Glomerular visceral epithelial cell (primary cell): Measurements from ENCODE around the gene DCLRE1C.
"Not testable (repeated sequence)": the region's sequence is repeated elsewhere in the genome, so short reads cannot be mapped to it uniquely, and the experiment has no call there.

Experiments
- DNase-seq: peaks from one replicate; pipeline ENCODE4 v3.0.0-alpha.2; 2016; ENCODE audit errors: extremely low spot score

The DCLRE1C gene

DNA sequence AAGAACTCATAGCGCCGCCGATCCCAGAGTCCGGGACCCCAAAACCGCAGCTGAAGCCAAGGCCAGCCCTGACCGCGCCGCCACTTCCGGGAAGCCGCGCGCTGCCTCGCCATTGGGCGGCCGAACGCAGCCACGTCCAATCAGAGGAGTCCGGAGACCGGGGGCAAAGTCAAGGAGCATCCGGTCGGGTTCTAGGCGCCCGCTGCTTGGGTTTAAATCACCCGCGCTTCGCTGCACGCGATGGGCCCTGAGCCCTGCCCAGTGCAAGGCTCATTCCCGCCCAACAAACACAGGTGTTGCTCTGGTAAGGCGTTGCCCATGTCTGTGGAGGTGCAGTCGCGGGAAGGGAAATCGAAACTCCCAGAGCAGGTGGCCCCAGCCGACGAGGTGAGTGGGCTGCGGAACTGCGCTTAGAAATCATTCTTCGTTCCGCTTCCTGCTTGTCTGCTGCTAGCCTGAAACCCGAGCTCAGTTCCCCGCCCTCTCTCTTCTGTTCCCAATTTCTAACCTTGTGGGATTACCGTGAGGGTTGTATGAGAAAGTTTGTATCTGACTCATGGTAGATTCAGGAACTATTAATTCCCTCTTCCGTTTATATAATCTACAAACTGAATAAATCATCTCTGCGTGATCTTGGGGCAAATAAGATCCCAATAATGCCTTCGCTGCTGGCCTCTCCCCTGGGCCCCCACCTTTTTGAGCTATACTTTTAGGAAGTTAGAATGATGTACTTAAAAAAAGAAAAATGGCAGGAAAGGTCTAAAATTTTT, at the start of gene DCLRE1C:
Gene DCLRE1C, minus strand, starts transcription at position 96 of the 770 bp plus-strand sequence. Its CDS starts 86 bp downstream, at position 10.
- DNase-seq: peak; percentile 90

DNA sequence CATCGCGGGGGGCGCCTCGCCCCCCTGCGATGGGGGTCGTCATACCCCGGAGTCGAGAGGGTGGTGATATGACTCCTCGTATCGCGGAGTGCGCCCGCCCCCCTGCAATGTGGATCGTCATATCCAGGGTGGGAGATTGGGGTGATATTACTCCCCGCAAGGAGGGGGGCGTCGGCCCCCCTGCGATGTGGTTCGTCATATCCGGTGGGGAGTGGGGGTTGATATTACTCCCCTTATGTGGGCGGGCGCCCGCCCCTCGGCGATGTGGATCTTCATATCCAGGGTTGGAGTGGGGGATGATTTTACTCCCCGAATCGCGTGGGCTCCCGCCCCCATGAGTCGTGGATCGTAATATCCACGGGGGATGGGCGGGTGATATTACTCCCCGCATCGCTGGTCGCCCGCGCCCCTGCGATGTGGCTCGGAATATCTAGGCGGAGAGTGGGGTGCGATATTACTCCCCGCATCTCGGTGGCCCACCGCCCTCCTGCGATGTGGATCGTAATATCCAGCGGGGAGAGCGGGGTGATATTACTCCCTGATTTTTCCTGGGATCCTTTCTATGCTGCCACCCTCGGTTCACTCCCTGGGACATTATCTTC, 42.2 kb upstream of the DCLRE1C start:
- DNase-seq: no peak

DNA sequence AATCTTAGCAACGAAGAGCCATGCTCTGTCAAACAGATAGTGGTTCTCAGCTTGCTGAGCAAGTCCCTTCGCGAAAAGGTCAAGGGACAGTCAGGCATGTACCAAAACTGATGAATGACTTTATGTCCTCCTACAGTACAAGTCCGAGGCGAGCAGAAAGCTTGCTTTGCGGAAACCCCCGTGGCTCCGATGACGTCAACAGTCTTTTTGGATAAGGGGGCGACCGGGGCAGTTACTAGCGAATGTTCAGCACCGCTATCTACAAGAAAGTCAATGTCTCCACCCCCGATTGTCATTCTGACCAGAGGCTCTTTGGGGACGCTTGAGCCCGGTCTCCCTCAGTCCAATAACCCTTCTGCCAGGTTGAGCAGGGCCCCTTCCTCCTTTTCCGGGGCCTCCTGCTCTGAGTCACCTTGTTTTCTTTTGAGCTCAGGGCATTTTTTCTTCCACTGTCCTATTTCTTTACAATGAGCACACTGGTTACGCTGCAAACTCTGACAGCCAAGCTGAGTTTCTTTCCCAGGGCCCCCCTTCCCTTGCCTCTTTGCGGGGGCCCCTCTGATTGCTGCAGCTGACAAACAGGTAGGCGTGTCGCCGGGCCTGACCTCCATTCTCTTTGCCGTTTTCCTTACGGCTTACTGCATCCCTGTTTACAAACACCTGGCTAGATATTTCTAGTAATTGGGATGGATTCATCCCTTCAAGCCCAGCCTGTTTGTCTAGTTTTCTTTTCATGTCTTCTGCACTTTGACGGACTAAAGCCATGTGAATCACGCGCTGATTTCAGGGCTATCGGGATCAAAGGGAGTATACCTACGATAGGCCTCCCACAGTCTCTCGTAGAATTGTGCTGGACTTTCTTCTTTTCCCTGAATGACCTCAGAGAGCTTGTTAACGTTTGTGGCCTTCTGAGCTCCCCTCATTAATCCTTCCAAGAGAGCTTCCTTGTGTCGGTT, 39.9 kb upstream of the DCLRE1C start:
- DNase-seq: not testable (repeated sequence)

GRCh38 chr10:14992336-14992735, 38.4 kb upstream of the DCLRE1C start:
- DNase-seq: not testable (repeated sequence)

DNA sequence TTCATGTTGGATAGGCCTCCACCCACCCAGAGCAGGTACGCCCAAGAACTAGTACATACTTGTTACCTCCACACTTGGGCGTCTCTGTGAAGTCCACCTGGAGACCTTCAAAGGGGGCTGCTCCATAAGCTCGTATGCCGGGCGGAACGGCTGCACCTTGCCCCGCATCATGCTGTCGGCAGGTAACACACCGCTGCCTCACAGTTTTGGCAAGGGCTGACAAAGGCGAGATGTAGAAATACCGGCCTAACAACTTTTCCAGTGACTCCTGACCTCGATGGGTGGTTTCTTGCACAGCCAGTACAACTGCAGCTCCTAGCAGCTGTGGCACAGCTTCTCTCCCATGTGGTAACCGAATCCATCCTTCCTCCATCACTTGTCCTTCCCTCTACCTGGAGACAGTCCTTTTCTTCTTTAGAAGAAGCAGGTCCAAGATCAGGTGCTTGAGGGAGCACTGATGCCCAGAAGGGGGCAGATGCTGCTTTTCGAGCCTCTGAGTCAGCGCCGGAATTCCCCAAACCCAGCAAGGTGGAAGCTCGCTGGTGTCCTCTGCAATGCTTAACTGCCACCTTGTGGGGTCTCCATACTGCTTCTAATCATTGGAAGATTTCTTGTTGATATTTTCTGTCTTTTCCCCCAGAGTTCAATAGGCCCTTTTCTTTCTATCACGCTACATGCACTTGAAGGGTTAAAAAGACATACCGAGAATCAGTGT, 37.3 kb upstream of the DCLRE1C start:
- DNase-seq: peak; percentile 58

DNA sequence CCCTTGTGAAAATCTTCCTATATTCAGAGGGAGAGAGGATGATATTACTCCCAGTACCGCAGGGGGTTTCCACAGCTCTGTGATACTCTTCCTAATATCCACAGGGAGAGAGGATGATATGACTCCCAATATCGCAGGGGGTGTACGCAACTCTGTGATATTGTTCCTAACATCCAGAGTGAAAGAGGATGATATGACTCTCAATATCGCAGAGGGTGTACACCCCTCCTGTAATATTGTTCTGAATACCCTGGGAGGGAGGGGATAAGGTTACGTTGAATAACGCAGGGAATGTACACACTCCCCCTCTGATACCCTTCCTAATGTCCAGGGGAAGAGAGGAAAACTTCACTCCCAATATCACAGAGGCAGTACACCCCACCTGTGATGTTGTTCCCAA, 35.7 kb upstream of the DCLRE1C start:
- DNase-seq: not testable (repeated sequence)

GRCh38 chr10:14982744-14983143, 28.8 kb upstream of the DCLRE1C start:
- DNase-seq: no peak

- DNase-seq: no peak
Observed at GRCh38 chr10:14975672-14976273, 21.9 kb upstream of the DCLRE1C start.

DNA sequence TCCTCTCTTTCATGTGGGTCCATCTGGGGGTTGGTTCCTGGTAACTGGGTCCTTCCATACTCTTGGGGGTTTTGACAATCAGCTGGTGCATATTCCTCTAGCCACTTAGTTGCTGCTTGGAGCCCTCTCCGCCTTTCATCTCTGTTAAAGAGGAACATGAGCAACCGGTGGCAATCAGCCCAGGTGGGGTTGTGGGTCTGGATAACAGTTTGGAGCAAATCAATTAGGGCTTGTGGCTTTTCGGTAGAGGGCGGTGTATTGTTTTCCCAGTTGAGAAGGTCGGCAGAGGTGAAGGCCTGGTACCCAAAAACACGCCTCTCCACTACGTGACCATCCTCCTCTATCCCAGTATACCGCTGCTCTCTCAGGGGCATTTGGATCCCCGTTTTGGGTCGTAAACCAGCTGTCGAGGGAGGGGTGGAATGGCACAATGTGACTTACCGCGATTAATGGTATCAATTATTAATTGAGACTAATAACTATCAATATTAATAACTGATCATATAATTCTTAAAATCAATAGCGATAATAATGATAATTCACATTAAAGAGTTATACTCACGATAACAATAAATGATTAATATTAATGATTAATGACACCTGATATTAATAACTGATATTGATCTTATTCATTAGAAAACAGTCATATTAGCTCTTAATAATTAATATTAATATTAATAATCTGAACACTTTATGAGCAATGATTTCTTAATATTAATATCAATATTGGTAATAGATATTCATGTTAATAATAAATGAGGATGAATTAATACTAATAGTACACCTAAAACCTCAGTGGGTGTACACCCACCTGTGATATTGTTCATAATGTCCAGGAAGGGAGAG, 20.5 kb upstream of the DCLRE1C start:
- not testable (repeated sequence) for DNase-seq

- DNase-seq: peak; percentile 41
Observed at GRCh38 chr10:14971867-14972448, 18.1 kb upstream of the DCLRE1C start.

- DNase-seq: no peak
Observed at GRCh38 chr10:14967897-14968296, 14.0 kb upstream of the DCLRE1C start.

DNA sequence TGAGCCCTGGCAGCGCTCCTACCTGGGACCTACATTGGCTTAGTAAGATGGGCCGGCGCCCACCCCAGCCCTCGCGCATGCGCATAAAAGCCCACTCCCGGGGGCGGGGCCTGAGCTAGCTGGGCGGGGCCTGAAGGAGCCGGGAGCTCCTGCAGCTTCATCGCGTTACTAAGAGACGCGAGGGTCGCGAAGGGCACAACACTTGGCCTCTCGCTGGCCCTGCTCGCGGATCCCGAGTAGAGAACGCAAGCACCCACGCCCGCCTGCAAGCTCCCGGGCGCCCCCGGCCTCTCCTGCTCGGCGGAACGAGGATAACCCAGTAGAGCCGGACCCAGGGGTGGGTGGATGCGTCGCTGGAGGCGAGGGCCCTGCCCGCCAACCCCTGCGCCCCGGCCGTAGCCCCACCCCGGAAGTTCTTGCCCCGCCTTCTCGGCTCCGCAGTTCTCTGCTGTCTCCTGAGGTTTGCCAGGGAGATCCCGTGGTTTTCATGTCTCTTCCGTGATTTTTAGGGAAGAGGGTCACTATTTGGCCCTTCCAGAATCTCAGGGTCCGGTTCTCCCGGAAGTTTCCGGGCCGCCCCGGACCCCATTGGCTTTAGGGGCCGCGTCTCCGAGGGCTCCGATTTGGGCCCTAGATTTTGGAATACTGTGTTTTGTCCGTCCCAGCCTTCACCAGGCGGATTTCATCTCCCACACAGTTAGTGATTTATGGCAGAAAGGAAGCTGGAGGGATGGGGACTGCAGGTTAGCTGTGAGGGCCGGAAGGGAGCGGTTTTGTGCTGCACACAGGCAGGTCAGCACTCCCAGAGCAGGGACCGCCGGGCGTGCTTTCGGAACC, 5.5 kb upstream of the DCLRE1C start, which contains the start of gene MEIG1:
Gene MEIG1, plus strand, starts transcription at position 168 of the 837 bp plus-strand sequence. CDS start 7,081 bp downstream, outside the sequence.
- DNase-seq: peak; percentile 95

- no peak for DNase-seq
Observed at GRCh38 chr10:14958872-14959220, 5.0 kb upstream of the DCLRE1C start.

DNA sequence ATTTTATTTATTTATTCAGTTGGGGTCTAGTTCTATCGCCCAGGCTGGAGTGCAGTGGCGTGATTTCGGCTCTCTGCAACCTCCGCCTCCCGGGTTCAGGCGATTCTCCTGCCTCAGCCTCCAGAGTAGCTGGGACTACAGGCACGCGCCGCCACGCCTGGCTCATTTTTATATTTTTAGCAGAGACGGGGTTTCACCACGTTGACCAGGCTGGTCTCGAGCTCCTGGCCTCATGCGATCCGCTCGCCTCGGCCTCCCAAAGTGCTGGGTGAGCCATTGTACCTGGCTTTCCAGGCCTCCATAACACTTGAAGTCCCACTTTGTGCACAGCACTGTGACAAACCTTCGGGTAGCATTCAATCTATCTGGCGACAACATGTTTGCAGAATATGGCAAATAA, 1.0 kb upstream of the DCLRE1C start:
- no peak for DNase-seq

GRCh38 chr10:14953424-14954000, 384 bp downstream of the DCLRE1C start:
- DNase-seq: peak; percentile 73

GRCh38 chr10:14952851-14953423, 959 bp downstream of the DCLRE1C start:
- no peak for DNase-seq

DNA sequence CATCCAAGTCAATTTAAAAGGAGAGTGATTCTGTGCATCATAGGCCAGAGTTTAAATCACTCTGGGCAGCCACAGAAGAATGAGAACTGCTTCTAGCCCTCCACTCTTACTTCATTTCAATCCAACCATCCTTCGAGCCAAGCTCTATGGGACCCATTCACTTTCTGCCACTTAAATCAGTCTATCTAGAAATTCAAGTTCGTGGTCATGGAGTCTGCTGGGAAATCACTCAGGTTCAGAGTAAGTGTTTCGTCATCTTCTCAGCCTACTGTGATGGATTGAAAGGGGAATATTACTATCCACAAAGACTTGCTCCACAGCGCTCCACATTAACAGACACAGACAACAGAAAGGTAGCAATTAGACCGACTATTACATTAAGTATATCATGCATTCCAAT, 4.6 kb downstream of the DCLRE1C start:
- DNase-seq: no peak

DNA sequence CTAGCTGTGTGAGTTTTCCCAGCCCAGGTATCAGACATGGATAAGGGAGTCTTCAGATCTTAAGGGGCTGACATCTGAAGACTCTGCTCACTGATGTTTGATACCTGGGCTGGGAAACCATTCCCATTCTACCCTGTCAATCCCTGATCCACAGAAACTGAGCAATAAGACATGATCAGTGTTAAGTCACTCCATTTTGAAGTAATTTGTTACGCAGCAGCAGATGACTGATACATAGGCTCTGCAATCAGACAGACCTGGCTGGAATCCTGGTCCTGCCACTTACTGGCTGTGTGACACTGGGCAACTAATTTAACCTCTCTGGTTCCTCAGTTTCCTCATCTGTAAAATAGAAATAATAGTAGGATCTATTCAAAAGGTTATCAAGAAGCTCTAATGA, 6.6 kb downstream of the DCLRE1C start:
- DNase-seq: no peak
